Uterus (tissue), 4 donors: ENCODE data around the gene P3H2. TPM values are rescaled to one million over a fixed set of nuclear protein-coding genes. Genes with fewer than 3 reads are reported as not detected.

Source experiments
- DNase-seq, 2 donors: peaks; one replicate each; pipeline ENCODE4 v3.0.0-alpha.2; 2019 to 2020
- H3K27ac ChIP-seq, 2 donors: fragments of 200-600 bp; sonication (generic); 1 replicate in 1 of 2; 2 replicates in 1 of 2; pipeline ENCODE4 v1.5.1; 2016 to 2018
- H3K27me3 ChIP-seq, 2 donors: fragments of 200-600 bp; sonication (generic); one replicate each; pipeline ENCODE4 v1.5.1; 2018 to 2019; ENCODE audit warnings: control low read depth in 1 of 2
- H3K36me3 ChIP-seq, 2 donors: fragments of 200-600 bp; sonication (generic); one replicate each; pipeline ENCODE4 v1.5.1; 2019; ENCODE audit warnings: control low read depth in 1 of 2
- H3K4me1 ChIP-seq, 2 donors: fragments of 200-600 bp; sonication (generic); one replicate each; pipeline ENCODE4 v1.5.1; 2018 to 2019; ENCODE audit warnings: control low read depth in 1 of 2
- H3K4me3 ChIP-seq, 2 donors: fragments of 200-600 bp; sonication (generic); 1 replicate in 1 of 2; 2 replicates in 1 of 2; pipeline ENCODE4 v1.5.1; 2018 to 2019; ENCODE audit warnings: mild to moderate bottlenecking in 1 of 2
- H3K9me3 ChIP-seq, 2 donors: fragments of 200-600 bp; sonication (generic); one replicate each; pipeline ENCODE4 v1.5.1; 2019; ENCODE audit warnings: control low read depth in 1 of 2
- POLR2A ChIP-seq, 2 donors: fragments of 450-650 bp; IDR thresholded peaks; one replicate each; pipeline ENCODE4 v1.6.1; 2016; ENCODE audit warnings: antibody characterized with exemption in 2 of 2, mild to moderate bottlenecking in 1 of 2, moderate library complexity in 1 of 2
- intact Hi-C: fragments of 100-400 bp; cut with DNase I; formaldehyde crosslinking; loops from one replicate; pipeline ENCODE4 v1.15.1; 2023; ENCODE audit warnings: low total_unique reads
- total RNA-seq, 4 donors: library from RNA; depleted of rRNA in 3 of 4; stranded (reverse); fragments of >200 nt in 3 of 4; gene quantifications; one replicate each; pipeline versions ENCODE4 v1.1.0 to v1.2.4, GENCODE V29; 2014 to 2023
- TF ChIP-seq, protein P1 (sequence below), 4 experiments: fragments of 200-600 bp in 2 of 4; fragments of 450-650 bp in 2 of 4; sonication (generic) in 2 of 4; IDR thresholded peaks; one replicate each; pipeline ENCODE4 v1.5.1; 2016 to 2019; ENCODE audit warnings: antibody characterized with exemption in 4 of 4, mild to moderate bottlenecking in 2 of 4, moderate library complexity in 1 of 4
- donor health status: DM: yes; HTN: yes; CAD: no.

The P3H2 gene
- total RNA-seq, 4 donors from 2014 or later, result 12.6 to 441 (median 30.6) TPM

DNA sequence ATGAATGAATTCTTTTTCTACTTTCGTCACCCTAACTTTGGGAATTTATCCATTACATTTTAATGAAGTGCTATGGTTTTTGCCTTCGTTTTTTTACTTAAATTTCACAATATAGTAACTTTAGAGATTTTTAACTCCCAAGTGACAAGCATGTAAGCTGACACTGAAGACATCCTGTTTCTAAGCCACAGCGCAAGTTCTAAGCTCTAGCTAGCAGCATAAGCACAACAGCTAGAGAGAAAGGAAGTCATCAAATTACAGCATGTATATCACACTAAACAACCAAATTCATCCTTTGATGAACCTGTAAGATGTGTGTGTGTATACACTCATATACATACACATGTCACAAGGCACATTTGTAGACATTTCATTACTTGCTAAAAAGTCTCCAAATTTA is 119.3 kb downstream of the P3H2 start:
- Histone ChIP-seq H3K27ac (no peak overlapping the region), H3K4me1 (no peaks in the 10 kb centered on the region), H3K27me3 (no peaks in the 10 kb centered on the region), H3K9me3 (no peaks in the 10 kb centered on the region), H3K4me3 (no peak overlapping the region), H3K36me3 (no peaks in the 10 kb centered on the region)
- no peak for TF ChIP-seq POLR2A (IDR thresholded peaks at IDR 0.05)
- TF ChIP-seq, protein P1, sequence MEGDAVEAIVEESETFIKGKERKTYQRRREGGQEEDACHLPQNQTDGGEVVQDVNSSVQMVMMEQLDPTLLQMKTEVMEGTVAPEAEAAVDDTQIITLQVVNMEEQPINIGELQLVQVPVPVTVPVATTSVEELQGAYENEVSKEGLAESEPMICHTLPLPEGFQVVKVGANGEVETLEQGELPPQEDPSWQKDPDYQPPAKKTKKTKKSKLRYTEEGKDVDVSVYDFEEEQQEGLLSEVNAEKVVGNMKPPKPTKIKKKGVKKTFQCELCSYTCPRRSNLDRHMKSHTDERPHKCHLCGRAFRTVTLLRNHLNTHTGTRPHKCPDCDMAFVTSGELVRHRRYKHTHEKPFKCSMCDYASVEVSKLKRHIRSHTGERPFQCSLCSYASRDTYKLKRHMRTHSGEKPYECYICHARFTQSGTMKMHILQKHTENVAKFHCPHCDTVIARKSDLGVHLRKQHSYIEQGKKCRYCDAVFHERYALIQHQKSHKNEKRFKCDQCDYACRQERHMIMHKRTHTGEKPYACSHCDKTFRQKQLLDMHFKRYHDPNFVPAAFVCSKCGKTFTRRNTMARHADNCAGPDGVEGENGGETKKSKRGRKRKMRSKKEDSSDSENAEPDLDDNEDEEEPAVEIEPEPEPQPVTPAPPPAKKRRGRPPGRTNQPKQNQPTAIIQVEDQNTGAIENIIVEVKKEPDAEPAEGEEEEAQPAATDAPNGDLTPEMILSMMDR (IDR thresholded peaks at IDR 0.05), result no peak
- intact Hi-C loops, result no loop called here
- no peak for DNase-seq

DNA sequence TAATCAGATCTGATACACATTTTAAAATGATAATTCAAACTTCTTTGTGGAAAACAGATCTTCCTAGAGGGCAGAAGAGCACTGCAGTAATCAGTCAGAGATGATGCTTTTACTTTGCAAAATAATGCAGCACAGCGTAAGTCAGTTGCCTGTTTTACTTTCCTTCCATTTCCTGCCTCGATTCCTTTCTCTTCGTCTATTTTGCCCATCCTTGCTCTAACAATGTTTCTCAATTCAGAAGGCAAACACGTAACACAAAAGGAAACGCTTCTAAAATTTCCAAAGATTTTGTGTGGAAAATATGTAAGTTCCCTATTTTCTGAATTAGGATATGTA is 119.9 kb downstream of the P3H2 start:
- H3K27me3 ChIP-seq, result no peaks in the 10 kb centered on the region
- no peaks in the 10 kb centered on the region for H3K36me3 ChIP-seq
- no peaks in the 10 kb centered on the region for H3K9me3 ChIP-seq
- no peak for TF ChIP-seq POLR2A (IDR thresholded peaks at IDR 0.05)
- TF ChIP-seq, protein P1 (IDR thresholded peaks at IDR 0.05), result no peak
- H3K4me1 ChIP-seq, result no peaks in the 10 kb centered on the region
- no peak overlapping the region for H3K4me3 ChIP-seq
- H3K27ac ChIP-seq, result no peak overlapping the region
- intact Hi-C loops, result no loop called here
- DNase-seq, result no peak

DNA sequence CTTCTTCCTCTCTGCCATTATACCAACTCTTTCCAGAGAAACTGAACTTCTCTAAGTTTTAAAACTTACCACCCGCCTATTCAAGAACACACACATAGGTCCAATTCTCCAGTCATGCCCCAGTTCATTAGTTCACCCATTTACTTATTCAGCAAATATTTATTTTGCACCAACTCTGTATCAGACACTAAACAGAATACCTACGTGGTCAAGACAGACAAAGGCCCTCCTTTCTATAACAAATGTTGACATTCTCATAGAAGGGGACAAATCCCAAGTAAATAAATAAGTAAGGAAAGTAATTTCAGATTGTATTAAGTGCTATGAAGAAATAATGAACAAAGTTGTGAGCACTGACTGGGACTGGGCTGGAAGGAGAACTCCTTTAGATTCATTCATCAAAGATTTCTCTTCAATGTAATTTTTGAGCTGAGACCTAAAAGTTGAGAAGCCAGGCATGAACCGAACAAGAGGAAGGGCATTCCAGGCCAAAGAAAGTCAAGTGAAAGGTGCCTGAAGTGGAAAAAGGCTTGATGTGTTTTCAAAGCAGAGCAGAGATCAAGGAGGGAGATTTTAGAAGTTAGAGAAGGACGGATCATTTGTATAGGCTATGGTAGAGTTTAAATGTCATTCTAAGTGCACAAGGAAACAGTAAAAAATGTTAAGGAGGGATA is 120.4 kb downstream of the P3H2 start:
- no peak overlapping the region for H3K4me3 ChIP-seq
- no peak overlapping the region for H3K27ac ChIP-seq
- no peak for DNase-seq
- H3K27me3 ChIP-seq, result no peaks in the 10 kb centered on the region
- no peaks in the 10 kb centered on the region for H3K9me3 ChIP-seq
- H3K36me3 ChIP-seq, result no peaks in the 10 kb centered on the region
- intact Hi-C loops, result no loop called here
- H3K4me1 ChIP-seq, result no peaks in the 10 kb centered on the region
- TF ChIP-seq POLR2A (IDR thresholded peaks at IDR 0.05), result no peak
- TF ChIP-seq, protein P1 (IDR thresholded peaks at IDR 0.05), result no peak

DNA sequence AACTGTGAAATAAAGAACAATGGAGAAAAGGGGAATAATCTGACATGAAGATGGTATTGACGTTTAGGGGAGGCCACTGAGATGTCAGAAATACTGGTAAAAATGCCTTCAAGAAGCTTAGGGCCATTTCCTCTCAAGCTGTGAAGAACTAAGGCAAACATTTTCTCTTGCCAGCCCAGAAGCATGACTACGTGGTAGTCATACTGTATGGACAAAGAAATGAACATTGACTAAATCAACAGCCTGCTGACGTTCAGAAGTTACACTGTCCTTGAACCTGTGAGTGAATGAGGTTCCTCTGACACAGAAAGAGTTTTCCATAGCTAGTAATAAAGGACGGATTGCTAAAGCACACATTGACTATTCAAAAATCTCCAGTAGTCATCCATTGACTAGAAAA is 121.0 kb downstream of the P3H2 start:
- H3K27ac ChIP-seq, result no peak overlapping the region
- intact Hi-C loops, result no loop called here
- H3K4me3 ChIP-seq, result no peak overlapping the region
- no peaks in the 10 kb centered on the region for H3K27me3 ChIP-seq
- no peaks in the 10 kb centered on the region for H3K4me1 ChIP-seq
- no peaks in the 10 kb centered on the region for H3K9me3 ChIP-seq
- DNase-seq, result no peak
- no peak for TF ChIP-seq POLR2A (IDR thresholded peaks at IDR 0.05)
- TF ChIP-seq, protein P1 (IDR thresholded peaks at IDR 0.05), result no peak
- no peaks in the 10 kb centered on the region for H3K36me3 ChIP-seq

DNA sequence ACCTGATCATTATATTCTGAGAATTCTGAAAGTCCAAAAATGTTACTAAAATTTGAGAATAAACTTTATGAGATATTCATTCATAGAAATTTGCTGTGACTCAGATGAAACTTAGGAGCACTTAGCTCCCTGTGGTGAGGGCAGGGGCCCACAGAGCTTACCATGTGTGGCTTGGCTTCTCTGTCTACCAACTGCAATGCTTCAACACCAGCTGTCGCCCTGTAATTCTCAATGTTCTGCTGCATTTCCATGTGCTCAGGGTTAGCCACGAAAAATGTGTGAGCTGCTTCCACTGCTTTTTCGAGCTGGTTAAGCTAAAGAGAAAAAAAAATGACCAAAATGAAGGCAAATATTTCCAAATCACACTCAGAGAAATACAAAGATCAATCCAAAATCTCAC is 125.6 kb downstream of the P3H2 start:
- no peak overlapping the region for H3K27ac ChIP-seq
- H3K4me1 ChIP-seq, result no peaks in the 10 kb centered on the region
- TF ChIP-seq POLR2A (IDR thresholded peaks at IDR 0.05), result no peak
- TF ChIP-seq, protein P1 (IDR thresholded peaks at IDR 0.05), result no peak
- H3K9me3 ChIP-seq, result no peaks in the 10 kb centered on the region
- no peaks in the 10 kb centered on the region for H3K27me3 ChIP-seq
- no peak overlapping the region for H3K4me3 ChIP-seq
- intact Hi-C loops, result no loop called here
- no peak for DNase-seq
- no peaks in the 10 kb centered on the region for H3K36me3 ChIP-seq
